Keratinocyte (primary cell): ENCODE data around the gene CD46. TPM values are rescaled to one million over a fixed set of nuclear protein-coding genes. Genes with fewer than 3 reads are reported as not detected.

Experiments used
- DNase-seq: peaks from one replicate; pipeline ENCODE4 v3.0.0-alpha.2; 2011; ENCODE audit warnings: low read depth, missing footprints, low spot score
- FAIRE-seq: peaks from 2 replicates; lab custom pipeline; 2011; peaks lifted over from hg19 to GRCh38; lab: Jason Lieb, UNC
- H2AFZ ChIP-seq: 2 replicates; pipeline ENCODE4 v1.6.0; 2012; ENCODE audit warnings: low read length, control low read depth, inconsistent platforms; ENCODE audit not compliant: control insufficient read depth
- H3K27ac ChIP-seq: 2 replicates; pipeline ENCODE4 v1.5.1; 2011; ENCODE audit warnings: low read length; ENCODE audit not compliant: control insufficient read depth, insufficient read depth
- H3K27me3 ChIP-seq: 3 replicates; pipeline ENCODE4 v1.6.0; 2011; ENCODE audit warnings: low read length; ENCODE audit not compliant: control insufficient read depth, insufficient read depth; ENCODE audit errors: extremely low read depth
- H3K36me3 ChIP-seq, 2 experiments: 2 replicates in 1 of 2; 3 replicates in 1 of 2; pipeline ENCODE4 v1.5.1; 2011; ENCODE audit warnings: low read length in 2 of 2, mild to moderate bottlenecking in 1 of 2; ENCODE audit not compliant: control insufficient read depth in 2 of 2, insufficient read depth in 2 of 2; ENCODE audit errors: extremely low read depth in 1 of 2
- H3K4me1 ChIP-seq: 3 replicates; pipeline ENCODE4 v1.5.1; 2011; ENCODE audit warnings: low read length; ENCODE audit not compliant: control insufficient read depth, insufficient read depth; ENCODE audit errors: extremely low read depth
- H3K4me2 ChIP-seq: 3 replicates; pipeline ENCODE4 v1.6.0; 2011; ENCODE audit warnings: low read depth, low read length; ENCODE audit not compliant: control insufficient read depth, insufficient read depth; ENCODE audit errors: extremely low read depth
- H3K4me3 ChIP-seq, 3 experiments: fragments of 200-600 bp in 1 of 3; sonication (generic) in 1 of 3; 2 replicates in 2 of 3; 3 replicates in 1 of 3; pipeline ENCODE4 v1.5.1; 2011 to 2016; ENCODE audit warnings: low read length in 3 of 3, mild to moderate bottlenecking in 3 of 3, control low read depth in 2 of 3, inconsistent platforms in 1 of 3, low read depth in 1 of 3, mixed read lengths in 1 of 3, mixed run types in 1 of 3, moderate library complexity in 1 of 3; ENCODE audit not compliant: control insufficient read depth in 2 of 3, insufficient read depth in 2 of 3; ENCODE audit errors: extremely low read depth in 1 of 3
- H3K79me2 ChIP-seq: 2 replicates; pipeline ENCODE4 v1.6.0; 2012; ENCODE audit warnings: low read length; ENCODE audit not compliant: control insufficient read depth, insufficient read depth
- H3K9ac ChIP-seq: 3 replicates; pipeline ENCODE4 v1.6.0; 2011; ENCODE audit warnings: low read length; ENCODE audit not compliant: control insufficient read depth, insufficient read depth; ENCODE audit errors: extremely low read depth
- H3K9me1 ChIP-seq: 3 replicates; pipeline ENCODE4 v1.6.0; 2011; ENCODE audit warnings: low read length; ENCODE audit not compliant: control insufficient read depth, insufficient read depth; ENCODE audit errors: extremely low read depth
- H3K9me3 ChIP-seq: 2 replicates; pipeline ENCODE4 v1.5.1; 2012; ENCODE audit warnings: low read depth, low read length; ENCODE audit not compliant: control insufficient read depth
- H4K20me1 ChIP-seq: 3 replicates; pipeline ENCODE4 v1.6.0; 2011; ENCODE audit warnings: low read length; ENCODE audit not compliant: control insufficient read depth, insufficient read depth; ENCODE audit errors: extremely low read depth
- CTCF ChIP-seq, 3 experiments: IDR thresholded peaks in 1 of 3; conservative IDR thresholded peaks in 1 of 3; optimal IDR thresholded peaks in 1 of 3; 2 replicates in 2 of 3; 3 replicates in 1 of 3; pipeline versions ENCODE3 to v1.5.1; 2011; ENCODE audit warnings: low read length in 3 of 3, mild to moderate bottlenecking in 3 of 3, moderate library complexity in 2 of 3, control low read depth in 1 of 3, inconsistent platforms in 1 of 3; ENCODE audit not compliant: insufficient read depth in 2 of 3; ENCODE audit errors: extremely low read depth in 1 of 3
- EZH2 ChIP-seq: IDR thresholded peaks from one replicate; pipeline ENCODE4 v1.6.1; 2012; ENCODE audit warnings: inconsistent platforms, mild to moderate bottlenecking, low read length, moderate library complexity
- dilution Hi-C: fragments of 300-500 bp; cut with MboI; formaldehyde crosslinking; loops from one replicate; pipeline ENCODE4 v1.7.0; 2020; ENCODE audit warnings: low sequenced_read_pairs; ENCODE audit not compliant: extremely low pct_ligation_motif_present
- polyA plus RNA-seq, 5 experiments: library from polyadenylated mRNA; depleted of rRNA in 3 of 5; stranded (reverse) in 3 of 5; stranded (forward) in 1 of 5; unstranded in 1 of 5; fragments of >200 nt; gene quantifications; 1 replicate in 1 of 5; 2 replicates in 3 of 5; 3 replicates in 1 of 5; pipeline versions ENCODE4 v1.2.1 to v1.2.3, GENCODE V29; 2011 to 2012; ENCODE audit warnings: missing spikeins in 2 of 5, low read depth in 1 of 5, low replicate concordance in 1 of 5

The CD46 gene
- polyA plus RNA-seq, 1 donor (not counting 4 experiments of a cell fraction or from before 2014, with no cell fraction given), result 298 TPM

- Histone ChIP-seq H3K9me1 (peaks cover 3% of the 10 kb centered on the region), H3K4me3 (peak overlapping the region in 1 of 3 experiments; percentile 34), H3K4me2 (peak overlapping the region; percentile 42), H2AFZ (no peak overlapping the region), H3K27me3 (no peaks in the 10 kb centered on the region), H3K36me3 (peaks cover 6 to 11% of the 10 kb centered on the region in 2 experiments), H3K79me2 (peaks cover 78% of the 10 kb centered on the region), H3K9me3 (no peaks in the 10 kb centered on the region), H3K4me1 (peaks cover 49% of the 10 kb centered on the region), H3K9ac (peak overlapping the region; percentile 57), H4K20me1 (no peaks in the 10 kb centered on the region), H3K27ac (peak overlapping the region; percentile 34)
- dilution Hi-C loops, result no loop called here
- DNase-seq (no peak), FAIRE-seq (no peak)
- TF ChIP-seq EZH2 (no peak), CTCF (optimal IDR thresholded peaks at IDR 0.05 in 1 of 3, IDR thresholded peaks at IDR 0.05 in 1 of 3, conservative IDR thresholded peaks at IDR 0.05 in 1 of 3; ENCODE audit: extremely low read depth in 1 of 3, insufficient read depth in 2 of 3, low read length in 3 of 3) (no peak)
Observed at GRCh38 chr1:207826557-207827487, 75.0 kb downstream of the CD46 start.

- no peak overlapping the region for H2AFZ ChIP-seq
- TF ChIP-seq CTCF (optimal IDR thresholded peaks at IDR 0.05 in 1 of 3, IDR thresholded peaks at IDR 0.05 in 1 of 3, conservative IDR thresholded peaks at IDR 0.05 in 1 of 3; ENCODE audit: extremely low read depth in 1 of 3, insufficient read depth in 2 of 3, low read length in 3 of 3) (no peak), EZH2 (no peak)
- H3K27me3 ChIP-seq, result no peaks in the 10 kb centered on the region
- no peaks in the 10 kb centered on the region for H4K20me1 ChIP-seq
- dilution Hi-C loops, result no loop called here
- H3K4me3 ChIP-seq, result no peak overlapping the region
- DNase-seq, result no peak
- peaks cover 3% of the 10 kb centered on the region for H3K9me1 ChIP-seq
- H3K27ac ChIP-seq, result peak overlapping the region; percentile 34
- no peak for FAIRE-seq
- no peaks in the 10 kb centered on the region for H3K9me3 ChIP-seq
- no peak overlapping the region for H3K4me2 ChIP-seq
- peaks cover 6 to 8% of the 10 kb centered on the region in 2 experiments for H3K36me3 ChIP-seq
- peak overlapping the region; percentile 57 for H3K9ac ChIP-seq
- peaks cover 79% of the 10 kb centered on the region for H3K79me2 ChIP-seq
- H3K4me1 ChIP-seq, result peaks cover 56% of the 10 kb centered on the region
Observed at GRCh38 chr1:207827488-207827830, 75.6 kb downstream of the CD46 start.
